Endometrial microvascular endothelial cells (primary cell): ENCODE results near the gene CDH2. TPM values are rescaled to one million over a fixed set of nuclear protein-coding genes. Genes with fewer than 3 reads are reported as not detected.

Experiments used
- in situ Hi-C: cut with HindIII; loops from 2 replicates; pipeline ENCODE4 v1.10.0; 2017; ENCODE audit warnings: low sequenced_read_pairs, low pct_unique_long_range_greater_than_20kb; ENCODE audit errors: inconsistent ontology term
- total RNA-seq: library from RNA; depleted of rRNA; stranded (reverse); fragments of >200 nt; gene quantifications from one replicate; pipeline ENCODE4 v1.2.3, GENCODE V29; 2015; ENCODE audit errors: inconsistent ontology term

CDH2 gene
- total RNA-seq: 77.4 TPM

- in situ Hi-C loops: no loop called here
Measured at GRCh38 chr18:28176948-28177827, at the start of gene CDH2. Gene CDH2 (minus strand): TSS chr18:28177130. CDS start chr18:28177022, 108 bp downstream.

- in situ Hi-C loops: no loop called here
Measured at GRCh38 chr18:28212060-28212459, 35.1 kb upstream of the CDH2 start.

GRCh38 chr18:28208712-28209265 lies 31.9 kb upstream of the CDH2 start:
- in situ Hi-C loops: no loop called here

GRCh38 chr18:28208268-28208667 lies 31.3 kb upstream of the CDH2 start:
- in situ Hi-C loops: no loop called here

GRCh38 chr18:28204154-28204553 lies 27.2 kb upstream of the CDH2 start:
- in situ Hi-C loops: no loop called here

- in situ Hi-C loops: no loop called here
Measured at GRCh38 chr18:28201056-28201455, 24.1 kb upstream of the CDH2 start.

- in situ Hi-C loops: no loop called here
Measured at GRCh38 chr18:28198620-28199019, 21.7 kb upstream of the CDH2 start.

GRCh38 chr18:28193177-28193778 lies 16.3 kb upstream of the CDH2 start:
- in situ Hi-C loops: no loop called here

- in situ Hi-C loops: no loop called here
Measured at GRCh38 chr18:28189400-28190239, 12.7 kb upstream of the CDH2 start.

- in situ Hi-C loops: no loop called here
Measured at GRCh38 chr18:28185121-28185520, 8.2 kb upstream of the CDH2 start.

- in situ Hi-C loops: no loop called here
Measured at GRCh38 chr18:28183418-28184078, 6.6 kb upstream of the CDH2 start.

- in situ Hi-C loops: no loop called here
Measured at GRCh38 chr18:28181616-28182015, 4.7 kb upstream of the CDH2 start.

- in situ Hi-C loops: no loop called here
Measured at GRCh38 chr18:28178720-28179119, 1.8 kb upstream of the CDH2 start.

GRCh38 chr18:28177828-28178635 lies 1.1 kb upstream of the CDH2 start:
- in situ Hi-C loops: no loop called here

- in situ Hi-C loops: no loop called here
Measured at GRCh38 chr18:28176698-28176947, 307 bp downstream of the CDH2 start.

GRCh38 chr18:28175930-28176697 lies 816 bp downstream of the CDH2 start:
- in situ Hi-C loops: no loop called here

- in situ Hi-C loops: no loop called here
Measured at GRCh38 chr18:28175150-28175929, 1.6 kb downstream of the CDH2 start.
